AG04450 (cell line): Measurements from ENCODE around the gene SLC2A11. TPM values are rescaled to one million over a fixed set of nuclear protein-coding genes. Genes with fewer than 3 reads are reported as not detected.

Experiments
- CTCF ChIA-PET: fragments of 300-600, 350-600 bp; formaldehyde crosslinking; extraction: SDS; loops from one replicate; lab custom pipeline; 2022; ENCODE audit warnings: antibody characterized with exemption, inconsistent platforms; lab: Charles Lee
- POLR2A ChIA-PET: fragments of 350-600 bp; formaldehyde crosslinking; extraction: SDS; loops from one replicate; lab custom pipeline; 2021; ENCODE audit warnings: antibody characterized with exemption, inconsistent platforms; lab: Yijun Ruan, JAX
- DNase-seq: peaks from one replicate; pipeline ENCODE4 v3.0.0-alpha.2; 2011; ENCODE audit warnings: low read depth, low spot score
- H3K27ac ChIP-seq: one replicate; pipeline ENCODE4 v1.5.1; 2012; ENCODE audit warnings: low read depth, low read length, control low read depth
- H3K27me3 ChIP-seq: one replicate; pipeline ENCODE4 v1.6.0; 2012; ENCODE audit warnings: low read length; ENCODE audit not compliant: control insufficient read depth, insufficient read depth
- H3K4me3 ChIP-seq: 2 replicates; pipeline ENCODE4 v1.5.1; 2011; ENCODE audit warnings: mild to moderate bottlenecking, low read depth, low read length, control low read depth
- H3K9me3 ChIP-seq: 2 replicates; pipeline ENCODE4 v1.5.1; 2012; ENCODE audit warnings: low read length; ENCODE audit not compliant: control insufficient read depth, insufficient read depth
- CTCF ChIP-seq: IDR thresholded peaks from 2 replicates; pipeline ENCODE4 v1.5.1; 2011; ENCODE audit warnings: low read depth, low read length, control low read depth, inconsistent platforms
- polyA plus RNA-seq: library from polyadenylated mRNA; depleted of rRNA; stranded (reverse); fragments of >200 nt; gene quantifications from 2 replicates; pipeline ENCODE4 v1.2.3, GENCODE V29; 2011

SLC2A11 gene
- polyA plus RNA-seq, 1 experiment = 7.5 TPM

GRCh38 chr22:23827351-23827995 lies 30.2 kb upstream of the SLC2A11 start:
- H3K27ac ChIP-seq = no peak overlapping the region
- CTCF ChIA-PET = interaction anchor here (1.0 to 1.1 kb wide), 2 partner anchors 22 to 24 kb away, joined by 4 to 6 read pairs; no protein-coding TSS in a partner anchor

GRCh38 chr22:23828800-23829680 lies 28.6 kb upstream of the SLC2A11 start:
- Histone ChIP-seq H3K27ac (peak overlapping the region; percentile 31), H3K4me3 (no peak overlapping the region), H3K27me3 (no peaks in the 10 kb centered on the region), H3K9me3 (peaks cover 18% of the 10 kb centered on the region)
- ChIA-PET CTCF (interaction anchor here (0.6 to 1.0 kb wide), 3 partner anchors 20 to 22 kb away, joined by 3 to 6 read pairs (median 3); no protein-coding TSS in a partner anchor), POLR2A (no interaction called here)
- TF ChIP-seq CTCF = no peak
- DNase-seq = no peak

More at GRCh38 chr22:23827351-23827995, 30.2 kb upstream of the SLC2A11 start:
- H3K27me3 ChIP-seq = no peaks in the 10 kb centered on the region
- H3K9me3 ChIP-seq = peaks cover 18% of the 10 kb centered on the region
- POLR2A ChIA-PET = no interaction called here
- no peak for DNase-seq
- no peak for TF ChIP-seq CTCF
- no peak overlapping the region for H3K4me3 ChIP-seq

- peaks cover 18% of the 10 kb centered on the region for H3K9me3 ChIP-seq
- POLR2A ChIA-PET = no interaction called here
- DNase-seq = peak; percentile 77
- TF ChIP-seq CTCF = no peak
- no peak overlapping the region for H3K4me3 ChIP-seq
- CTCF ChIA-PET = interaction anchor here (0.8 kb wide), 1 partner anchor 19 kb away, joined by 3 read pairs; no protein-coding TSS in a partner anchor
- no peak overlapping the region for H3K27ac ChIP-seq
- no peaks in the 10 kb centered on the region for H3K27me3 ChIP-seq
Measured at GRCh38 chr22:23829845-23830372, 27.8 kb upstream of the SLC2A11 start.

GRCh38 chr22:23831261-23831660 lies 26.4 kb upstream of the SLC2A11 start:
- ChIA-PET POLR2A (interaction anchor here (0.7 kb wide), 1 partner anchor 98 kb away, joined by 6 read pairs; no protein-coding TSS in a partner anchor), CTCF (interaction anchor here (0.5 kb wide), 1 partner anchor 65 kb away, joined by 4 read pairs; no protein-coding TSS in a partner anchor)
- H3K9me3 ChIP-seq = peaks cover 18% of the 10 kb centered on the region
- no peak for DNase-seq
- no peak overlapping the region for H3K4me3 ChIP-seq
- no peaks in the 10 kb centered on the region for H3K27me3 ChIP-seq
- no peak overlapping the region for H3K27ac ChIP-seq
- no peak for TF ChIP-seq CTCF
